Activated T-helper 2 cell treated with anti-CD3 and anti-CD28 coated beads, Interferon-gamma antibody, Interleukin-2, Interleukin-4, amounts not matched to agents 10 μg/mL and 5 μg/mL and 100 μg/mL, durations not matched to agents 14 hours and 24 hours and 36 hours (primary cell): ENCODE data around the gene PGK1. TPM values are rescaled to one million over a fixed set of nuclear protein-coding genes. Genes with fewer than 3 reads are reported as not detected.
A peak's percentile ranks its signal among the peaks of the same experiment; 100 is the strongest.
"Not testable (repeated sequence)": the region's sequence is repeated elsewhere in the genome, so short reads cannot be mapped to it uniquely, and the experiment has no call there.

ENCODE experiments used
- DNase-seq: peaks from one replicate; pipeline ENCODE4 v3.0.0; 2021; ENCODE audit warnings: low spot score
- H3K27ac Mint-ChIP-seq: one replicate; pipeline ENCODE4 v1.8.0; 2021; ENCODE audit warnings: mixed read lengths
- H3K27me3 Mint-ChIP-seq: one replicate; pipeline ENCODE4 v1.8.0; 2021; ENCODE audit warnings: low read depth, mixed read lengths
- H3K36me3 Mint-ChIP-seq: one replicate; pipeline ENCODE4 v1.8.0; 2021; ENCODE audit warnings: low read depth, mixed read lengths
- H3K4me1 Mint-ChIP-seq: one replicate; pipeline ENCODE4 v1.8.0; 2021; ENCODE audit warnings: low read depth, mixed read lengths
- H3K4me3 Mint-ChIP-seq: one replicate; pipeline ENCODE4 v1.8.0; 2021; ENCODE audit warnings: low read depth, mild to moderate bottlenecking, moderate library complexity, mixed read lengths
- H3K9me3 Mint-ChIP-seq: one replicate; pipeline ENCODE4 v1.8.0; 2021; ENCODE audit warnings: mixed read lengths
- intact Hi-C: fragments of 100-400 bp; cut with micrococcal nuclease; formaldehyde crosslinking; loops from one replicate; pipeline ENCODE4 v1.15.1; 2023
- total RNA-seq: library from RNA; stranded (reverse); gene quantifications from 2 replicates; pipeline ENCODE4 v1.2.3, GENCODE V29; 2022

The PGK1 gene
- total RNA-seq, 1 donor from 2014 or later, result 1,005 TPM

GRCh38 chrX:78123190-78123589 lies 19.1 kb downstream of the PGK1 start:
- peaks cover 92% of the 10 kb centered on the region for H3K36me3 Mint-ChIP-seq
- intact Hi-C loops, result loop anchor here (2.0 kb wide), 1 partner anchor 18 kb away; the partner anchor contains the start of gene PGK1
- H3K27ac Mint-ChIP-seq, result peak overlapping the region; percentile 83
- H3K4me1 Mint-ChIP-seq, result peaks cover 38% of the 10 kb centered on the region
- no peaks in the 10 kb centered on the region for H3K27me3 Mint-ChIP-seq
- no peaks in the 10 kb centered on the region for H3K9me3 Mint-ChIP-seq
- DNase-seq, result no peak
- H3K4me3 Mint-ChIP-seq, result peak overlapping the region; percentile 13

DNA sequence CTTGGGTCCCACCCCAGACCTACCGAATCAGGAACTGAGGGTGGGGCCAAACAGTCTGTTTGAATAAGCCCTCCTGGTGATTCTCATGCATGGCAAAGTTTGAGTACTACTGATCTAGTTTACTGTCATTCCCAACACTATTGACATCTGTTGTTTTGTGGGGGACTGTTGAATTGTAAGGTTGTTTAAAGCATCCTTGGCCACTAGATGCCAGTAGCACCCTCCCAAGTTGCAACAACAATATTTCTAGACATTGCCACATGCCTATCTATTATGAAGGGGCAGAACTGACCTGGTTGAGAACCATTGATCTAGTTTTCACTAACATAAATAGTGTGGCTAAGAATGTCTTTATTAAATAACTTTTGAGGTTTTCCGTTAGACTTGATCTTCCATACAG lies 20.3 kb downstream of the PGK1 start:
- peak overlapping the region; percentile 28 for H3K27ac Mint-ChIP-seq
- DNase-seq, result no peak
- intact Hi-C loops, result no loop called here
- H3K9me3 Mint-ChIP-seq, result no peaks in the 10 kb centered on the region
- H3K4me1 Mint-ChIP-seq, result peaks cover 37% of the 10 kb centered on the region
- no peak overlapping the region for H3K4me3 Mint-ChIP-seq
- peaks cover 86% of the 10 kb centered on the region for H3K36me3 Mint-ChIP-seq
- no peaks in the 10 kb centered on the region for H3K27me3 Mint-ChIP-seq

DNA sequence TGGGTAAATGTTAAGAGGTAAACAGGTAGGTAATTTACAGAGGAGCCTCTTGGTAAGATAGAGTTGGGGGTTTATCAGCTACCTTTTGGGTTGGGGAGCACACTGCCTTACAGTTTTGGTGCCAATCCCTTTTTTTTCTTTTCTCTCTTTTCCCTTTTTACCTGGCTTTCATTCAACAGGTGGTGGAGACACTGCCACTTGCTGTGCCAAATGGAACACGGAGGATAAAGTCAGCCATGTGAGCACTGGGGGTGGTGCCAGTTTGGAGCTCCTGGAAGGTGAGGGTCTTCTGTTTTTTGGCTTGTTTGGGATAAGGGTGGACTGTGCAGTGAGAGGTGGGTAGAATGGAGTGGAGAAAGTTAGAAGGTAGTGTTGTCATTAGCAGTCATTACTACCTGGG lies 21.1 kb downstream of the PGK1 start:
- no peaks in the 10 kb centered on the region for H3K27me3 Mint-ChIP-seq
- H3K4me3 Mint-ChIP-seq, result no peak overlapping the region
- no peak for DNase-seq
- intact Hi-C loops, result no loop called here
- H3K36me3 Mint-ChIP-seq, result peaks cover 87% of the 10 kb centered on the region
- peaks cover 32% of the 10 kb centered on the region for H3K4me1 Mint-ChIP-seq
- no peaks in the 10 kb centered on the region for H3K9me3 Mint-ChIP-seq
- peak overlapping the region; percentile 28 for H3K27ac Mint-ChIP-seq

DNA sequence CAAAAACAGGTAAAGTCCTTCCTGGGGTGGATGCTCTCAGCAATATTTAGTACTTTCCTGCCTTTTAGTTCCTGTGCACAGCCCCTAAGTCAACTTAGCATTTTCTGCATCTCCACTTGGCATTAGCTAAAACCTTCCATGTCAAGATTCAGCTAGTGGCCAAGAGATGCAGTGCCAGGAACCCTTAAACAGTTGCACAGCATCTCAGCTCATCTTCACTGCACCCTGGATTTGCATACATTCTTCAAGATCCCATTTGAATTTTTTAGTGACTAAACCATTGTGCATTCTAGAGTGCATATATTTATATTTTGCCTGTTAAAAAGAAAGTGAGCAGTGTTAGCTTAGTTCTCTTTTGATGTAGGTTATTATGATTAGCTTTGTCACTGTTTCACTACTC lies 21.7 kb downstream of the PGK1 start:
- H3K27ac Mint-ChIP-seq, intact Hi-C loops, DNase-seq, H3K27me3 Mint-ChIP-seq, H3K4me3 Mint-ChIP-seq, H3K9me3 Mint-ChIP-seq: not testable (repeated sequence)
- Mint-ChIP-seq H3K4me1 (peaks cover 32% of the 10 kb centered on the region), H3K36me3 (peaks cover 89% of the 10 kb centered on the region)

GRCh38 chrX:78129714-78130113 lies 25.7 kb downstream of the PGK1 start:
- H3K27ac Mint-ChIP-seq, result peak overlapping the region; percentile 22
- peaks cover 75% of the 10 kb centered on the region for H3K36me3 Mint-ChIP-seq
- peaks cover 4% of the 10 kb centered on the region for H3K4me1 Mint-ChIP-seq
- no peak for DNase-seq
- no peaks in the 10 kb centered on the region for H3K27me3 Mint-ChIP-seq
- intact Hi-C loops, result loop anchor here (10.0 kb wide), 1 partner anchor 815 kb away; the partner anchor contains the start of gene P2RY10
- H3K9me3 Mint-ChIP-seq, result no peaks in the 10 kb centered on the region
- H3K4me3 Mint-ChIP-seq, result no peak overlapping the region

- DNase-seq, result no peak
- Mint-ChIP-seq H3K27me3 (no peaks in the 10 kb centered on the region), H3K4me3 (no peak overlapping the region), H3K27ac (peak overlapping the region; percentile 38), H3K9me3 (no peaks in the 10 kb centered on the region), H3K4me1 (peaks cover 2% of the 10 kb centered on the region), H3K36me3 (peaks cover 68% of the 10 kb centered on the region)
- intact Hi-C loops, result loop anchor here (10.0 kb wide), 1 partner anchor 814 kb away; the partner anchor contains the start of gene P2RY10
Observed at GRCh38 chrX:78130396-78130795, 26.3 kb downstream of the PGK1 start.

DNA sequence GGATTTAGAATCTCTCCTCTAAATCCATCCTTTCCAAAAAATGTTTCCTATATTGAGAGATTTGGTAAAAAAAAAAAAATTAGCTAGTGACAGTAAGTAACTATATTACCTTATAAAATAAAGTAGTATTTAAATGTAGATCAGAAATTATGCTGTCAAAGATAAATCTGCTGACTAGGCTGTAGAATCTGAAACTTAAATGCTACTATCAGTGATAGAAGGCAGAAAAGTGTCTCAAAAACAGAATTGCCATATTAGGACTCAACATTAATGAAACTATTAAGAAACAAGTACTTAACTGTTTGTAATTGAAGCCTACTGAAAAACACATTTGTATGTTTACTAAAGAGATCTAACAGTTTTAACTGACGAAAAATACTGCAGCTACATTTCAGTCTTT lies 27.1 kb downstream of the PGK1 start:
- no peak for DNase-seq
- H3K36me3 Mint-ChIP-seq, result peaks cover 60% of the 10 kb centered on the region
- no peaks in the 10 kb centered on the region for H3K27me3 Mint-ChIP-seq
- no peak overlapping the region for H3K4me3 Mint-ChIP-seq
- peak overlapping the region; percentile 38 for H3K27ac Mint-ChIP-seq
- no peaks in the 10 kb centered on the region for H3K9me3 Mint-ChIP-seq
- intact Hi-C loops, result loop anchor here (10.0 kb wide), 1 partner anchor 814 kb away; the partner anchor contains the start of gene P2RY10
- H3K4me1 Mint-ChIP-seq, result peaks cover 4% of the 10 kb centered on the region

DNA sequence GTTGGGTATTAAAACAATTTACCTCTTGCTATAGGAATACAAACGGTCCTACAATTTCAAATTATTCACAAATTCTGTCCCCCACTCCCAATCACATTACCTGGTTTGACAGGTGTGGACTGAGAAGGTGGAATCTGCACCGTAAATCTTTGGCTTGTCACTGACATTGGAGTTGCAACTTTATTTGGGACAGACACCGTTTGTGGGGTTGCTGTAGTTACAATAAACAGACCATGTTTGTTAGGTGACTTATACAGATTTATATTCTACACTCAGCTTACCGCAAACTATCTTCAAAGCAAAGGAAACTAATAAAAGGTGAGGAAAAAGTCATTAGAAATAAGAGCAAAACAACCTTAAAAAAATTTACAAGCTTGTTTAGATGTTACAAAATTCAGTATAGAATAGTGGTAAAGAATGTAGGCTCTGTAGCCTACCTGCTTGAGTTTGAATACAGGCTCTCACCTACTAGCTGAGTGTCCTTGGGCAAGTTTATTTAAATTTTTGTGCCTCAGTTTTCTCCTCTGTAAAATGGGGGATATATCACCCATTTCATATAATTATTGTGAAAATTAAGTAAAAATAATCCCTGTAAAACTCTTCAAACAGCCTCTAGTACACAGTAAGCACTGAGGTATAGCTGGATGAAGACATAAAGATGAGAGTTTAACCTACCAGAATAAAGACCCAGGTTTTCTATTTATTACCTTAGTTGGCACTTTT lies 29.4 kb downstream of the PGK1 start:
- Mint-ChIP-seq H3K36me3 (peaks cover 40% of the 10 kb centered on the region), H3K27ac (no peak overlapping the region), H3K4me1 (peaks cover 5% of the 10 kb centered on the region), H3K27me3 (no peaks in the 10 kb centered on the region), H3K4me3 (no peak overlapping the region), H3K9me3 (no peaks in the 10 kb centered on the region)
- no peak for DNase-seq
- intact Hi-C loops, result loop anchor here (10.0 kb wide), 1 partner anchor 811 kb away; the partner anchor contains the start of gene P2RY10

DNA sequence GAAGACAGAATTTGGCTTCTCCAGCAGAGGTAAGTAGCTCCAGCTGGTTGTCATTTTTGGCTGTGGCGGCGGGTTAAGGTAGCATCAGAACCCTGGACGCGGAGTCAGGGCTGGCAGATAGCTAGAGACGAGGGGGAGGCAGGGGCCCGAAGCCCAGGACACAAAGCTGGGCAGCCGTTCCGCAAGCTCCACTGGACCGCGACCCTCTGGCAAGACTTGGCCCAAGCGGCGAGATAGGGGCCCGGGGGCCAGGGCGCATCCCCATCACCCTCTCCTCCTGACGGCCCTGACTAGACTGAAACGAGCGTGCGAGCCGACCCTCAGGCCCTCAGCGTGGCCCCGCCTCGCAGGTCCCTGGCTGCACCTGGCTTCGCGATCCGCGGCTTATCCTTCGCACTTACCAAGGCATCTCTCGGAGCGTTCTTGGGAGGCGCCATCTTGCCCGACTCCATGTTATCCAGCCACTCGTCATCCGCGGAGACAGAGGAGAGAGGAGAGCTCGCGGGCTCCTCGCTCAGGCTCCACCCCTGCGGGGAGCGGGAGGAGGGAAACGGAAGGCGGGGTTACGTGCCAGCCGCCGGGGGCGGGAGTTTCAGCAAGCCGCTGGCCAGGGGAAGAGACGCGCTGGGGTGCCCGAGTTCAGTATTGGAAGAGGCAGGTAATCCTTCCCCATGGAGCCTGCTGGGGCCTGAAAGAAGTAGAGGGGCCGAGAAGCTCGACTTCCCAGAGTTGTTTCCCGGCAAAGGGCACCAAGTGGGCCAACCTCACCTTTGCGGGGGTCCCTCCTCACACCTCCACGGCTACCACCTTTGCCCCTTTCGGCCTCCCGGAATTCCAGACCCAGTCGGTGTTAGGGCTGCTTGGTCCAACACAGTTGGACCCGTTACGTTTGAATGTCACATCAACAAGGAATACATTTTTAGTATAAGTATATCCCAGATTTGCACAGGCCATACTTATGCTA lies 35.4 kb downstream of the PGK1 start, which contains the start of gene TAF9B:
Gene TAF9B, minus strand, starts transcription at position 491 of the 964 bp plus-strand sequence. Its CDS starts 39 bp downstream, at position 452.
- no peaks in the 10 kb centered on the region for H3K36me3 Mint-ChIP-seq
- peak within 1 kb of the TSS; percentile 88 for H3K4me3 Mint-ChIP-seq
- intact Hi-C loops, result loop anchor here (1.0 to 10.0 kb wide), 4 partner anchors 183 to 805 kb away; partner anchors contain the start of gene P2RY10

DNA sequence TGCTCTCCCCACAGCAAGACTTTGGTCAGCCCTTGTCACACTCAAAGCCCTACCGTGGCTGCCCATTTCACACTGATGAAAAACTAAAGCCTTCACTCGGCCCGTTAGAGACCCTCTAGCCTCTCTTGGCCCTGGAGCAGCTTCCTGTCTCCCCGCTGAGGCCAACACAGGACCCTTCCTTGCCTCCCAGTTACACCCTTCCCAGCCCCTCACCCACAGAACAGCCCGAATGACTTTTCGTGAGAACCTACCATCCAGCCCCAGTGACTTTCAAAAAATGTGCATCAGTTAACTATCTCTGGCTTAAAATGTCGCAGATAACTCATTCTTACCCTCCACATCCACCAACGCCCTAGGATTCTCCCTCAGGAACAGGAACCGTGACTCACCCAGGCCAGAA lies 36.2 kb downstream of the PGK1 start:
- Mint-ChIP-seq H3K4me3 (peak overlapping the region; percentile 88), H3K27me3 (no peaks in the 10 kb centered on the region), H3K9me3 (no peaks in the 10 kb centered on the region), H3K4me1 (peaks cover 8% of the 10 kb centered on the region), H3K27ac (peak overlapping the region; percentile 29), H3K36me3 (no peaks in the 10 kb centered on the region)
- no peak for DNase-seq
- intact Hi-C loops, result no loop called here

More for the DNA sequence above, 35.4 kb downstream of the PGK1 start, which contains the start of gene TAF9B:
- H3K27me3 Mint-ChIP-seq, result no peaks in the 10 kb centered on the region
- DNase-seq, result peak; percentile 80
- no peaks in the 10 kb centered on the region for H3K9me3 Mint-ChIP-seq
- H3K27ac Mint-ChIP-seq, result peak within 1 kb of the TSS; percentile 93
- peaks cover 8% of the 10 kb centered on the region for H3K4me1 Mint-ChIP-seq

DNA sequence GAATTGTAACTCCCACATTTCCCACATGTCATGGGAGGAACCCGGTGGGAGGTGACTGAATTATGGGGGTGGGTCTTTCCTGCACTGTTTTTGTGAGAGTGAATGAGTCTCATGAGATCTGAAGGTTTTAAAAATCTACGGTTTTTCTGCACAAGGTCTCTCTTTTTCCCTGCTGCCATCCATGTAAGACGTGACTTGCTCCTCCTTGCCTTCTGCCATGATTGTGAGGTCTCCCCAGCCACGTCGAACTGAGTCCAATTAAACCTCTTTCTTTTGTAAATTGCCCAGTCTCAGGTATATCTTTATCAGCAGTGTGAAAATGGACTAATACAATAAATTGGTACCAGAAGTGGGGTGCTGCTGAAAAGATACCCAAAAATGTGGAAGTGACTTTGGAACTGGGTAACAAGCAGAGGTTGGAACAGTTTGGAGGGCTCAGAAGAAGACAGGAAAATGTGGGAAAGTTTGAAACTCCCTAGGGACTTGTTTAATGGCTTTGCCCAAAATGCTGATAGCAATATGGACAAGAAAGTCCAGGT lies 43.0 kb downstream of the PGK1 start:
- H3K4me1 Mint-ChIP-seq, DNase-seq, H3K27ac Mint-ChIP-seq, H3K36me3 Mint-ChIP-seq, H3K27me3 Mint-ChIP-seq, H3K4me3 Mint-ChIP-seq, intact Hi-C loops: not testable (repeated sequence)
- H3K9me3 Mint-ChIP-seq, result peaks cover 24% of the 10 kb centered on the region

- H3K9me3 Mint-ChIP-seq, H3K4me3 Mint-ChIP-seq, H3K27me3 Mint-ChIP-seq, intact Hi-C loops, H3K36me3 Mint-ChIP-seq, H3K27ac Mint-ChIP-seq, DNase-seq, H3K4me1 Mint-ChIP-seq: not testable (repeated sequence)
Observed at GRCh38 chrX:78157373-78157772, 53.3 kb downstream of the PGK1 start.
